Measurements from ENCODE around the gene CIROP.

- TF ChIP-seq POLR2A (IDR thresholded peaks at IDR 0.05; ENCODE audit: low read depth, low read length): no peak
- TF ChIP-seq TAF1 (IDR thresholded peaks at IDR 0.05; ENCODE audit: borderline replicate concordance, low read depth, low read length): no peak
Measured at GRCh38 chr14:23093104-23093503, 11.7 kb downstream of the CIROP start.
